ENCODE results near the gene SYNE2. TPM values are rescaled to one million over a fixed set of nuclear protein-coding genes. Genes with fewer than 3 reads are reported as not detected.

SYNE2 gene
- polyA plus RNA-seq, 12 donors: 39.0 to 93.3 (median 56.5) TPM; not detected in 1

DNA sequence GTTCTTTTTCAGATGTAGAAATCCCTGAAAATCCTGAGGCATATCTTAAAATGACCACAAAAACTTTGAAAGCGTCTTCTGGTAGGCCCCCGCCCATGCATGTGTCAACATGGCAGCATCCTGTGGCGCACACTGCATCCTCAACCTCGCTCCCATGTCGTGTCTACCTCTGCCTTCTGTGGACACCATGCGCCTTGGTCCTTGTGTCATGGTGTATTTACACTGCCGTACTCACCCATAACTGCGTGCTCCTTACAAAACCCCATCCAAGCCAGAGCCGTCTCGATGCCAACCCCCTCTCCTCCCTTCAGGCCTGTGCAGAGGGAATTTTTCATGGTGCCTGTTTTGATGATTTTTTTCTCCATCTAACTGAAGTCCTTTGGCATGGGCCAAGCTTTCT is 362.5 kb downstream of the SYNE2 start:
- DNase-seq: no peak

DNA sequence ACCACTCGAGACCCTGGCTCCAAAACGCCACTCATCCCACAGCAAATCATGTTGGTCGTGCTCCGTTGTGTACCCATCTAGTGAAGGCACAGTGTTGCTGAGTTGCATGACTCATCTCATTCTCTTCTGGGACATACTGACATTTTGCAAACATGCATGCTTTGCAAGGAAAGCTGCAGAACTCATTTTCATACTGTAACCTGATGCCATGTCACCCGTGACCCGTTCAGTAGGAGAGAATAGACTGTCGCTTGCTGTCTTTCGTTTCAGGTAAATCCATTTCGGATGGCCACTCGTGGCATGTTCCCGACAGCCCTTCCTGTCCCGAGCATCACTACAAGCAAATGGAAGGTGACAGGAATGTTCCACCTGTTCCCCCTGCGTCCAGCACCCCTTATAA is 363.2 kb downstream of the SYNE2 start:
- DNase-seq: no peak

DNA sequence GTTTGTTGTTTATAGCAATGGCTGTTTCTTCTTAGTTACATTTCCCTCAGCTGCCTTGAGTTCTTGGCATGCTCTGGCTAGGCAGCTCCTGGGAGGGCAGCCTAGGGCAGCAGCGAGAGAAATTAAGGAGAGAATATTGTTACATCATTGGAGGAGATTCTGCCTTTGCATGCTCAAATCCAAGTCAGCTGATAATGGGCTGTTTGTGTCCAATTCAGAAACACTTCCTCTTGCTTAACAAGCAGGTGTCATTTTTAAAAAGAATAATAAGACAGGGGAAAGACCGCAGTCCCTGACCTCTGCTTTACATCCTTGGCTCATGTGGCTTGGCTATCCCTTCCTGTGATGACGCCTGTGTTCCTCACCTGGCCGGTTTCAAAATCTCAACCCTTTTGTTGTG is 364.5 kb downstream of the SYNE2 start:
- DNase-seq: no peak

DNA sequence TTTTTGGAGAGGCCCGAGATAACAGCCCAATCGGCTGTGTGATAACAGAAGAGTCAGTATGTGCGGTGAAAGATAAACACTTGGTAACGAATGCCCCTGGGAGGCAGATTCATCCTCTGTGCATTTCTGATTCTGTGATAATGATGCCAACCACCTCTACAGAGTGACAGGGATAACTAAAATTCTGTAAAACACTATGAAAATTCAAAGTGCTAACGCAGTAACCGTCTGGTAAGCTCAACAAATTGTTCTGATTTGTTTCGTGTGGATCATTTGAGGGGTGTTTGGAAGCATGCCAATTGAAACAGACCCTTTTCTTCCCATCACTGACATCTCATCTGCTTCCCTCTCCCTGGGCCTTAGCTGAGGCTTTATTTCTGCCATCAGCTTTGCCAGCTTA is 365.0 kb downstream of the SYNE2 start:
- DNase-seq: no peak

DNA sequence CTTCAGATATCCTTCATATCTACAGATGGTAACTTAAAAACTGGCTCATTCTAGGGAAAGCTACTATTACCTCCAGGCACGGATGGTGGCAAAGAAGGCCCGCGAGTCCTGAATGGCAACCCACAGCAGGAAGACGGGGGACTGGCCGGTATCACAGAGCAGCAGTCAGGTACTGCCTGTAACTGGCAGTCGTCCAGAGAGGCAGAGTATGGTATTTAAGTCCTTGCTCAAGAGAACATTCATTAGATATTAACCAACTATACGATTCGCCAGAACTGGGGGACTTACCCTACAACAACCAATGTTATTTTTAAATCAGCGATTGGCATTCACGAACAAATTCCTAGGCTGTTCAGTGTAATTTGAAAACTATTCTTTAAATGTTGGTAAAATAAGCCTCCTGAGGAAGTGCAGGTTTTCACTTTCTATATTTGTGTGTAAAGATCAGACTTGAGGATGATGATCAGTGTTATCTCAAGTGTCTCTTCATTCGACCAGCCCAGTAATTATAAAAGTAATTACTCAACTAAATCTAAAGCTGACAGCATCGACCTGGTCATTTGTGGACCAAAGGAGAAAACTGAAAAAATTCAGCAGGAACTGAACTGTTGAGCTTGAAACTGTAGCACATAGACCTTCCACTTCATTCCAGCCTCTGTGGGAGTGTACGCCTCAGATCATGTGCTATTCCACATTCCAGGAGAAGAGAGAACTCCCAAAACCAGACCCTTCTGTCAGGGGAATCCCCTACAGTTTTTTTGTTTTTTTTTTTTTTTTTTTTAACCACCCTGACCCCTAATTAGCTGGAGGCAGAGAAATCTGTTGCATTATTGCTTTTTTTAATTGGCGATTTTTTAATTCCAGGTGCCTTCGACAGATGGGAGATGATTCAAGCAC is 365.8 kb downstream of the SYNE2 start:
- no peak for DNase-seq

DNA sequence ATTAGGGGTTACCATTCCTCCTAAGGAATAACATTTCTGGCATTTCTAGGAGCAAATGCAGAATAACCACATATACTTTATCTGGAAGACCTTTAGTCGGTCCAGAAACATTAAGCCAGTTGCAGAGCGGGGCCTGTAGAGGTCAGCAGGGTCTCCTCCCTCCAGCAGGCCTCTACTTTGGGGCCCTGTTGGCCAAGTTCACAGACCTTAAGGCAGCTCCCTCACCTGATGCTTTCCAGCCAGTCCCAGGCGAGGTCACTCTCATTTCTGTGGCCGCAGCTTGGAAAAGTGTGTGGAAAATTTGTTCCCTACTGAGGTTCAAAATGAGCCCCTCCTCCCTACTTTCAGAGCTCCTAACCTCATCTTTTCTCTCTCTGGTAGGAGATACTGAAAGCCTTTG is 367.3 kb downstream of the SYNE2 start:
- peak; percentile 12 for DNase-seq

DNA sequence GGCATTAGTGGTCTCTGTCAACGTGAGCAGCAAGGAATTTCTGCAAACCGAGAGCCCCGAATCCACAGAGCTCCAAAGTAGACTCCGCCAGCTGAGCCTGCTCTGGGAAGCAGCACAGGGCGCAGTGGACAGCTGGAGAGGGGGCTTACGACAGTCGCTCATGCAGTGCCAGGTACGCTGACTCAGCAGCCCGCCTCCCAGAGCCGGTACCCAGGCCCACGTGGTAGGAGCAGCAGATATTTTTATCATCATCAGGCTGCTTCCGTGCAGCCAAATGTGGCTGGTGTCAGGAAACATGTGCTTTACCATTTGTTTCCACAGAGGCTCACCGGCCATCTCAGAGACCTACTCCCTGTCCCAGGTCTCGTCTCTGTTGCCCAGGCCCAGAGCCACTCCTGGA is 367.7 kb downstream of the SYNE2 start:
- DNase-seq: peak; percentile 25

DNA sequence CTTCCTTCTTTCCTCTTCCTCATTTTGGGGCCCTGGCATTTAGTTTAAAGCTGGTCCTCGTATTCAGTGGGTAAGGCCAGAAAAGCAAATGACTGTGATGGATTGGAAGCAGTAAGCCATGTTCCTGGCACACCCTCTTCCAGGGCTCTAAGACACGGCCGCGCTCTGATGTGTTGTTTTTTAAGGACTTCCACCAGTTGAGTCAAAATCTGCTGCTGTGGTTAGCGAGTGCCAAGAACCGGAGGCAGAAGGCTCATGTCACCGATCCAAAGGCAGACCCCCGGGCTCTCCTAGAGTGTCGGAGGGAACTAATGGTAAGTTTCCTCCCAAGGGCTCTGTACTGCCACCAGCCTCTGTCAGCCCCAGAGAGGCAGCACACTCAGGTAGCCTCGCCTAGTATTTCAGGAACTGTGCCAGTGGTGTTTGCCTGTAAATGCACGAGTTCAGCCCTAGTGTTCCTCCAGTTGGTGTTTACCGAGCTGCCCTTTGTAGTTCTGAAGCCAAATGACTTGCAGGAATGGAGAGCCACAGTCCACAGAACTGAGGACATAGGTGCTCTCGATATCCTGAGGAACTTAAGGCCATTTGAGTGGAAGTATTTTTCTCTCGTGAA is 368.7 kb downstream of the SYNE2 start:
- no peak for DNase-seq

DNA sequence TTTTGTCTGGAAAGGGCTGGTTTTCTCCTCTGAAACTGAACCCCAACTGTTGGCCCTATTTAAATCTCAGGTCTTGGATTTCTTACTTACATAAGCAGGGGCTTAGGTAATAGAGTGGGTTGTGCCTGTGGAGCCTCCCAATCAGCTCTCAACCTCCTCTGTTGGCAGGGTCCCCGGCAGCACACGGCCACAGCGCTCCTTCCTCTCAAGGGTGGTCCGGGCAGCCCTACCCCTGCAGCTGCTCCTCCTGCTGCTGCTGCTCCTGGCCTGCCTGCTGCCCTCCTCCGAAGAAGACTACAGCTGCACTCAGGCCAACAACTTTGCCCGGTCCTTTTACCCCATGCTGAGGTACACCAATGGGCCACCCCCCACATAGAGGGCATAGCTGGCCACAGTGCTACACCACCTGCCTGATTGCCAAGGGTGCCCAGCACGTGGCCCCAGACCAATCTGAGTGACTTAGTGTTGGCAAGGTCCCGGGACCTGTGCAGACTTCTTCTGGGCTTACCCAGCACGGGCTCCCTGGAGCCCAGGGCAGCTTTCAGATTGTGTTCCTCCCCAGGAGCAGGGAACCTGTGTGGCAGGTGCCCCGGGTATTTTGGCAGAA is 372.4 kb downstream of the SYNE2 start:
- DNase-seq: no peak

DNA sequence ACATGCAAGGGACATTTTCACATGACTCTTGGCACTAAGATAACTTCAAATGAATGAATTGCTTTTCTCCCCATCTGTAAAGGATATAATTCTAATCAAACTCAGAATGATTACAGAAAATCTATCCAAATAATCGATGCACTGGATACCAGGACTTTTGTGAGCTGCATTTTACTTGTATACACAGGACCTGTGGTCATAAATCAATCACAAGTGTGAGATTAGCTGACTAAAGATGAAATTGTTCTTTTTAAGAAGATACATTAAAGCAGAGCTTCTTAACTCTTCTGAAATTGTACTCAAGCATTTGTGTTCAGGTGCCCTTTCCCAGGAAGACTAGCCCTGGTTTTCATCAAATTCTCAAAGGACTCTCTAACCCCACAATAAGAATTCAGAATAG is 375.1 kb downstream of the SYNE2 start:
- no peak for DNase-seq

DNA sequence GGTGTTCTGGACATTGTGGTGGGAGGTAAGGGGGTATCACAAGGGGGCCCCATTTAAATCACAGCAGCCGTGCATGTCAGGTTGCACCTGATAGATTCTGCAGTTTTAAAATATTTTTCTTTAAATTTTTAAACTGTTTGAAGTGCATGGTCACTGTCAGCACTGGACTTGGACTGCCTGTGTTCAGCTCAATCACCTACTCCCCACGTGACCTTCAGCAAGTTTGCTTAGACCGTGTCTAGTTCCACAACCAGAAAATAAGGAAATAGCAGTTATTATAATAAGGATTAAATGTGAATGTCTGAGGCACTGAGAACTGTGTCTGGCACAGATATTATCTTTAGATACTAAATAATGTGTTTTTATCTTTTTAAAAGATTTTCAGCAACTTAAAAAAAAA is 376.7 kb downstream of the SYNE2 start:
- DNase-seq: no peak

DNA sequence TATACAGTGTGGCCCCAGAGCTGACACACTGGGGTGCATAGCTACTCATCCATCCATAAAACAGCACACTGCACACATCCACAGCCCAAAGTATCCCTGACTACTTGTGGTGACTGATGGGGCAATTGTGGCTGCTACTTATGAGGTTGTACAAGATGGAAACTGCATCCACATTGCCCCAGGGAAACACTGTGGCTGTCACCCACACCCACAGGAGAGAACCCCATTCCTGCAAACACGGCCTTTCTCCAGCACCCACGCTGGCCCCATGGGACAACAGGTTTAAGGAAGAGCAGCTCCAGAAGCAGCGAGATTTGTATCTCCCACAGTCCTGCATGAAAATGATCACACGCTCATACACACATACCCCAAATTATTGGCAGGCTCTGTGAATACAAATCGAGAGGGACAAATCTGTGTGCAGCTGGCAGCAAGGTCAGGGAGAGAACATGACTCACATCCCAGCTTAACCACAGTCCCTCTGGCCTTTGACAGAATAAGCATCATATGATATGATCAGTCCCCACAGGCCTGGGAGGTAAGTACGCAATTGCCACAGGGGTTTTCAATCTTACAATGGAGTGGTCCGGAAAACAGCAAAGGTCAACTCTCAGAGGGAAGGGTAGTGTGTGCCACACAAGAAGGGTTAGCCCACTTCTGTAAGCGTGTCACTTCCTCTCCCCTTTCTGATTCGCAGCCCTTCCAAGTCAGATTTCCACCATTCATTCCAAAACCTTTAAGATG is 379.5 kb downstream of the SYNE2 start:
- no peak for DNase-seq

DNA sequence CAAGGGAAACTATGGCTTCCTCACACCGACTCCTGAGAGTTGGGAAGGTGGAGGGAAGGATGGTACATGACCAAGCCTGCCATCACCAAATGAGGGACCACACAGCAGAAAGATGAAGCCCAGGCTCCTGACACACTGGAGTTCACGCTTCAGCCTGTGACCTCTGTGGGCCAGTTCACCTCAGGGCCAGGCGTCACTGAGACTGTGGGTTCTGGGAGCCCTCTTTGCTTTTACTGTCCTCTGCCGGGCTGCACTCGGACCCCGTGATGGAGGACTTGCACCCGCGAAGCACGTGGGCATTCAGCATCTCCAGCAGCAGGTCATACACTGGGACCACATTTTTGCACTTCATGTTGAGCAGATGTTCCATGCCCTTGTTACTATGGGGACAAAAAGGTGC is 380.1 kb downstream of the SYNE2 start:
- no peak for DNase-seq

DNA sequence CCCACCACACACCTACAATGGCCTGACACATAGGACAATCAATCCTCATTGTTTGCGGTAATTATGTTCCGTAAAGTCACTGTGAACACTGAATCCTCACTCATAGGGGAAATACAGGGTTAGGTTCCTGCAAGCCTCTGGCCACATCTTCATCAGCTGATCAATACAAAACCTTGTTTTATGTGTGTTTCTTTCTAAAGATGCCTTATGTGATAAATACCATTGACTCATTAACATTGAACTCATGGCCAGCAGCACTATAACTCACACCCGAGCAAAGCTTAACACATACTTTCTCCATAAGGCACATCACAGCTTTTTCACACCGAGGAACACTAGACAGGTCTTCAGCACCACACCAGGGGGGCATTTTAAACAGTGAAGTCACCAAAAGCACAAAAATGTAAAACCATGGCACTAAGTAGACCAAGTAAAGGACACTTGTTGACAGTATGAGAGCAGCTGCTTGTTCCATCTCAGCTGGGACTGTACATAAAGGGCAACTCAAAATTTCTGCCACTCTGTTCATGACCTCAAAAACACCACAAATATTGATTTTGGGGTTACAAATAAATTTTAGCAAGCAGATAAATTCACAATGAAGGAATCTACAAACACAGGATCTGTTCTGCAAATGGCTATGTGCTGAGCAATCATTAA is 380.9 kb downstream of the SYNE2 start:
- DNase-seq: no peak

DNA sequence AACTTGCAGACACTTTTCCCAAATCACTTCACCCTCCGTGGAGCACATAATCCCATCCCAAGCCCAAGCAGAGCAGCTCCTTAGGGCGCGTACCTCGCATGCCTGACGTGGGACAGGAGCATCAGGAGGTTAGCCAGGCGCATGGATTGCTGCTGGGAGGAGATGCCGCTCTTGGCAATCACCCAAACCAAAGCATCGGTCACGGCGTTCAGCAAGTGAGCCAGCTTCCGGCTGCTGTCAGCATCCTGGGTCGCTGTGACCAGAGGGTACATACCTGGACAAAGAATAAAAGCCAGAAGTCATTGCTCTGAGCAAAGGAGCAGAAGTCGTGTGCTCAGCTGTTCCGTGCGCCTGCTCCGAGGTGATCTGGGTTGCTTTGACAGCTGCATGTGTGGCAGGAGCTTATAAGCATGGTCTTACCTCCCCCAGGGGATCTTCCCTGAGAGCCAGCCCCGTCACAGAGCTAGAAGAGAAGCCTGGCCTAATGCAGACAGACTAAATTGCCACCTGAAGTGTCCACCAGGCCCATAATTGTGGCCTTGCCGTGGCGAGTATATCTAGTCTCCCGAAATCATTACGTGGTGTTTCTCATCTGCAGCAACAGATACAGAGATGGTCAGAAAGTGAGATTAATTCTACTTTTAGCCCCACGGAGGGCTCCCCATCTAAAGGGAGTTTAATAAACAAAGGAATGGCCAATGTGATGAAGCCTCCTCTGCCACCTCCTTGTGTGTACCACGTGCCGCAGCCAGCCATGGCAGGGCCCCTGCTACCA is 382.3 kb downstream of the SYNE2 start:
- DNase-seq: no peak

DNA sequence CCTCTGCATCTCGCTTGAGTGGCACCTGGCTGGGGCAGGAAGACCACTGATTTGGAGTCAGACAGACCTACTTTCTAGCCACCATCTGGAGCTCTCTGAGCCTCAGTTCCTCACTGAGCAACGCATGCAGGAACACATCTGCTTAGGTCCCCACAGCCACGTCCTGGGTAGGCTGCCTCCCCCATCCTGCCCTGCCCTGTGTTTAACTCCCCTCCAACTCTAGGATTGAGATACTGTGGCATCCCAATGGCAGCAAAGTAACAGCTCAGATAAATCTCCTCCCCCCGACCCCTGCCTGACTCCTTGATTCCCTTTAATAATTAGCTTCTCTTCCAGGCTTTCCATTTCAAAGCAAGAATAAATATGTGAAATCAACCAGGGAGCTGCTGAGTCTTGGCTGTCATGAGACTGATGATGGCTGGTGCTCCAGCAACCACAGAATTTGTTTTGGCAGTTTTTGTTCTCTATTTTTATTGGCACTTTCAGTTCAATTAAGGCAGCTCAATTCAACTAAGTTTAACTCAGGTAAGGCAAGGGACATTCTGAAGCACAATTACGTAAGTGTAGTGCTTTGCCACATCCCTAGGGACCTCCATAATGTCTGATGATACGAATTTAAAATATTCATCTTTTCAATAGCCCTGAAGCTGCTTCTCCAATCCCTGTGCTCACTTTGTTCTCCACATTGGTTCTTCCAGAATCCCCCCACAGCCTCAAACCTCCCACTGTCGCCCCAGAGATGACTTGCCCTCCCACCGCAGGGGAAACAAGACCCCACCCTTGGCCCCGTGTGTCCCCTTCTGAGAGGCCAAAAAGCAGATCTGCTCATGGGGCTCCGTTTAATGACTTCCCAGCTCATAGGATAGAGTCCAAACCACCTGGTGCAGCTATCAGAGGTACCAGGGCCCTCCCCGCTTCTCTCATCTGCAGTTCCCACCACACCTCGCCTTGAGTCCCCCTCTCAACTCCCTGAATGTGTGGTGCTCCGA is 383.1 kb downstream of the SYNE2 start:
- DNase-seq: no peak

DNA sequence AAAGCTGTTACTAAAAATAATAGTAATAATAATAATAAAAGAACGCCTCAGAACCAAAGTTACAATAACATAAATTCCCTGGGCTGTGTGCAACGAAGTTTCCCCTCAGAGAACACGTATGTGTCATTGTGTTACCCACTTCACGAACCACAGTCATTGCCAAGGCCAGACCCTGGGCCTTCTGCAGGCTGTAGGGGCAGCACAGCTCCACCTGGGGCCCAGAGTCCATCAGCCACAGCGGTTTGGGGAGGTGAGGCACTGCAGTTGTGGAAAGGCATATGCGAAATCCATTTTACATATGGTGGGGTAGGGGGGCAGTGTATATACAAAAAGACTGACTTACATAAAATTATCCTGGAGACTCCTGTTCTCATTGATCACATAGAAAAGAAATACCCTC is 385.2 kb downstream of the SYNE2 start:
- no peak for DNase-seq

DNA sequence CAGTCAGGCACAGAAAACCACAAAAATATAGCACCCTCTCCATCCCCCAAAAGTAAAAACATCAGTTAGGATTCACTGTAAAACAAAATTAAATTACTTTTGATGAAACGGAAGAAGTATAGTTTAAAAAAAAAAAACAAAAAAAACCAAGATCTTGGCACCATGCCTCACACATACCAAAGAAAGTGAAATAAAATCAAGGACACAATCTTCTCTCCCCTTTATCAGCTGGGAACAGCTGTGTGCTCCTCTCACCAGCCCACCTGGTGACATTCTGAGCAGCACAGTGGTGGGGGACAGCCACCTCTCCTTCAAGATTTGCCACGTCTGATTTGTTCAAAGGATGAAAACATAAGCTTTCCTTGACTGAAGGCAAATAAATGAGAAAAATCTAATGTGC is 385.8 kb downstream of the SYNE2 start:
- DNase-seq: no peak

DNA sequence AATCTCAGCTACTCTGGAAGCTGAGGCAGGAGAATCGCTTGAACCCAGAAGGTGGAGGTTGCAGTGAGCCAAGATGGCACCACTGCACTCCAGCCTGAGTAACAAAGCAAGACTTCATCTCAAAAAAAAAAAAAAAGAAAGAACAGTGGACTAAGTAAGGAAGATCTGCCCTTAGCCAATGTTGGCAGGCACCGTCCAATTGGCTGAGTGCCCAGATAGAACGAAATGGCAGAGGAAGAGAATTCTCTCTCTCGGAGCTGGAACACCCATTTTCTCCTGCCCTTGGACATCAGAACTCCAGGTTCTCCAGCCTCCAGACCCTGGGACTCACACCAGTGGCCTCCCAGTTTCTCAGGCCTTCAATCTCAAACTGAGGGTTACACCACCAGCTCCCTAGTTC is 391.5 kb downstream of the SYNE2 start:
- no peak for DNase-seq

DNA sequence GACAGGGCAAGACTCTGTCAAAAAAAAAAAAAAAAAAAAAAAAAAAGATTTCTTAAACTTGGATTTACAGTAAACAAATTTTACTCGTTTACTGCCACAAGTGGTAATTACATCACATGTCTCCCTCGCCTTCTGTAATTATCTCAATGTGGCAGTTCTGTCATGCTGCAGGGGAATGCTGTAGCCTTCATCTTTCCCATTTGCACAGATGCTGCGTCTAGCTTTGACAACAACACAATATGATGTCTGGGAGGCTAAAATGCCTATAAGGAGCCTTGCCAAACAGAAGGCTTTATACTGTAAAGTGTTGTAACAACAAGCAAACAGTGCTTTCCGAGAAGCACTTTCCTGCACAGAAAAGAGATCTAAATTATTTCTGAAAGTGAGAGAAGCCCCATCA is 392.7 kb downstream of the SYNE2 start:
- no peak for DNase-seq

Data from muscle of arm (tissue), 12 donors.